GM04504 (cell line): Measurements from ENCODE around the gene HCN4.
"Not testable (repeated sequence)": the region's sequence is repeated elsewhere in the genome, so short reads cannot be mapped to it uniquely, and the experiment has no call there.

Experiments
- DNase-seq: peaks from one replicate; pipeline ENCODE4 v3.0.0-alpha.2; 2012; ENCODE audit warnings: low read depth

Gene HCN4

GRCh38 chr15:73325191-73325861, 43.4 kb downstream of the HCN4 start:
- no peak for DNase-seq

GRCh38 chr15:73324496-73325170, 44.1 kb downstream of the HCN4 start:
- no peak for DNase-seq

GRCh38 chr15:73323956-73324355, 44.8 kb downstream of the HCN4 start:
- no peak for DNase-seq

GRCh38 chr15:73323374-73323955, 45.3 kb downstream of the HCN4 start:
- DNase-seq = no peak

- DNase-seq = no peak
These were observed 45.9 kb downstream of the HCN4 start for GRCh38 chr15:73322665-73323373.

- DNase-seq = no peak
These were observed 47.0 kb downstream of the HCN4 start for GRCh38 chr15:73321496-73322450.

GRCh38 chr15:73320619-73321180, 48.1 kb downstream of the HCN4 start:
- DNase-seq = no peak

- no peak for DNase-seq
These were observed 49.1 kb downstream of the HCN4 start for GRCh38 chr15:73319460-73320245.

GRCh38 chr15:73318463-73319351, 50.1 kb downstream of the HCN4 start:
- no peak for DNase-seq

GRCh38 chr15:73317651-73318462, 50.9 kb downstream of the HCN4 start:
- no peak for DNase-seq

- DNase-seq = no peak
These were observed 54.9 kb downstream of the HCN4 start for GRCh38 chr15:73313861-73314260.

- no peak for DNase-seq
These were observed 60.5 kb downstream of the HCN4 start for GRCh38 chr15:73308305-73308704.

- peak; percentile 23 for DNase-seq
These were observed 63.2 kb downstream of the HCN4 start for GRCh38 chr15:73305331-73306211.

- no peak for DNase-seq
These were observed 65.1 kb downstream of the HCN4 start for GRCh38 chr15:73303636-73304035.

- DNase-seq = not testable (repeated sequence)
These were observed 68.5 kb downstream of the HCN4 start for GRCh38 chr15:73300286-73300685.

- no peak for DNase-seq
These were observed 70.1 kb downstream of the HCN4 start for GRCh38 chr15:73298522-73299245.
